HG02884 (cell line): ENCODE results near the gene MAP1A.
"Not testable (repeated sequence)": the region's sequence is repeated elsewhere in the genome, so short reads cannot be mapped to it uniquely, and the experiment has no call there.

ENCODE experiments used
- ATAC-seq: cut with Tn5 transposase; IDR thresholded peaks from one replicate; pipeline ENCODE4 v1.9.1; 2021; ENCODE audit warnings: mild to moderate bottlenecking, moderate library complexity; ENCODE audit not compliant: unreplicated experiment

Gene MAP1A

GRCh38 chr15:43528542-43529007 lies 11.2 kb downstream of the MAP1A start:
- no peak for ATAC-seq

- no peak for ATAC-seq
Observed at GRCh38 chr15:43529141-43529540, 11.7 kb downstream of the MAP1A start.

GRCh38 chr15:43529587-43530345 lies 12.4 kb downstream of the MAP1A start:
- ATAC-seq, result no peak

GRCh38 chr15:43531018-43531670 lies 13.7 kb downstream of the MAP1A start:
- ATAC-seq, result no peak

- ATAC-seq, result not testable (repeated sequence)
Observed at GRCh38 chr15:43532826-43533225, 15.4 kb downstream of the MAP1A start.

- no peak for ATAC-seq
Observed at GRCh38 chr15:43534897-43535296, 17.5 kb downstream of the MAP1A start.

- ATAC-seq, result no peak
Observed at GRCh38 chr15:43538091-43538490, 20.7 kb downstream of the MAP1A start.

- ATAC-seq, result no peak
Observed at GRCh38 chr15:43541785-43542184, 24.4 kb downstream of the MAP1A start.

GRCh38 chr15:43544266-43544665 lies 26.9 kb downstream of the MAP1A start:
- no peak for ATAC-seq

- no peak for ATAC-seq
Observed at GRCh38 chr15:43545426-43545825, 28.0 kb downstream of the MAP1A start.

- ATAC-seq, result no peak
Observed at GRCh38 chr15:43547539-43547938, 30.1 kb downstream of the MAP1A start.

- ATAC-seq, result no peak
Observed at GRCh38 chr15:43550527-43551363, 33.3 kb downstream of the MAP1A start.

- no peak for ATAC-seq
Observed at GRCh38 chr15:43552256-43552655, 34.8 kb downstream of the MAP1A start.

- ATAC-seq, result no peak
Observed at GRCh38 chr15:43552986-43553385, 35.6 kb downstream of the MAP1A start.

- not testable (repeated sequence) for ATAC-seq
Observed at GRCh38 chr15:43562753-43563152, 45.3 kb downstream of the MAP1A start.

- not testable (repeated sequence) for ATAC-seq
Observed at GRCh38 chr15:43563793-43564192, 46.4 kb downstream of the MAP1A start.

- ATAC-seq, result not testable (repeated sequence)
Observed at GRCh38 chr15:43566615-43567014, 49.2 kb downstream of the MAP1A start.

- ATAC-seq, result not testable (repeated sequence)
Observed at GRCh38 chr15:43574607-43575006, 57.2 kb downstream of the MAP1A start.
